Measurements from ENCODE around the gene ABR. TPM values are rescaled to one million over a fixed set of nuclear protein-coding genes. Genes with fewer than 3 reads are reported as not detected.

Gene ABR
- total and polyA plus RNA-seq, 4 experiments from 2014 or later, result 7.2 to 157 (median 86.1) TPM

DNA sequence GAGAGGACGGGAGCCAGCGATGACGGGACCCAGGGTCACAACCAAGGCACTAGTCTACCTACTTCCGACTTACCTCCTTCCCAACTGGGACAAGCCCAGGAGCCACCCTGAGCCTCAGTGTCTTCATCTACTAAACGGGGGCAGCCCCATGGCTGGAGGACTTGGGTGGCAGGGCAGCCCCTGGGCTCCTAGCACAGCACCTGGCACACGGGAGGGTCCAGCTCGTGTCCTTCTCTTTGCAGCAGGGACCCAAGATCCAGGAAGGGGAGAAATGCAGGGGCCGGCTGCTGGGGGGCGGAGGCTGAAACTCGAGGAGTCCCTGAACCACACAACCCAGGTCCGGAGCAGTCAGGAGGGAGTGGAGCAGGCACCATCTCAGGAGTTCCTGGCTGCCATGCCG lies 63.2 kb downstream of the ABR start:
- Mint-ChIP-seq H3K9me3 (no peaks in the 10 kb centered on the region), H3K4me3 (no peak overlapping the region), H3K27ac (peak overlapping the region in 2 of 7 donors; percentile 14 to 23), H3K27me3 (no peaks in the 10 kb centered on the region), H3K4me1 (peaks cover 11 to 24% (median 20%) of the 10 kb centered on the region in 4 donors), H3K36me3 (no peaks in the 10 kb centered on the region)
- no peak for DNase-seq
- peaks cover 12% of the 10 kb centered on the region for H3K4me1 ChIP-seq (ENCODE audit: insufficient read depth, low read length)
- no peak overlapping the region for H3K4me3 ChIP-seq (ENCODE audit: low read length in 2 of 2)
- no peaks in the 10 kb centered on the region for H3K36me3 ChIP-seq (ENCODE audit: insufficient read depth, low read length)
- POLR2A ChIA-PET (ENCODE audit: partially characterized antibody), result interaction anchor here (0.6 kb wide), 1 partner anchor 62 kb away, joined by 3 read pairs; no protein-coding TSS in a partner anchor
- CTCF ChIA-PET (ENCODE audit: partially characterized antibody), result interaction anchor here (1.1 kb wide), 1 partner anchor 71 kb away, joined by 5 read pairs; no protein-coding TSS in a partner anchor
- intact Hi-C loops (cut with micrococcal nuclease), result no loop called here
- H3K27ac ChIP-seq (ENCODE audit: low read depth, low read length), result no peak overlapping the region
- no peaks in the 10 kb centered on the region for H3K27me3 ChIP-seq (ENCODE audit: insufficient read depth, low read length)
- H3K9me3 ChIP-seq (ENCODE audit: control insufficient read depth in 1 of 2, low read length in 2 of 2), result no peaks in the 10 kb centered on the region

DNA sequence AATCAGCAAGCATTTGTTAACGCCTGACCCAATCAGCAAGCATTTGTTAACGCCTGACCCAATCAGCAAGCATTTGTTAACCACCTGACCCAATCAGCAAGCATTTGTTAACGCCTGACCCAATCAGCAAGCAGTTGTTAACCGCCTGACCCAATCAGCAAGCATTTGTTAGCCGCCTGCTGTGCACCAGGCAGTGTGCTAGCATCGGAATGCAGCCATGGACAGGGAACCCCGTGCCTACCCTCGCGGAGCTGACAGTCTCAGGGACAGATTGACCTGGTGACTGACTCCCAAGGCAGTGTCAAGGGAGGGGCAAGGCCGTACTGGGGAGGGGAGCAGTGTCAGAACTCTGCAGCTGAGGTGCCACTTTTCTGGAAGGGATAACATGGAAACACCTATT lies 66.9 kb downstream of the ABR start:
- Mint-ChIP-seq H3K27ac (peak overlapping the region in 3 of 7 donors; percentile 32 to 73 (median 50)), H3K9me3 (no peaks in the 10 kb centered on the region), H3K27me3 (no peaks in the 10 kb centered on the region), H3K4me3 (no peak overlapping the region), H3K36me3 (no peaks in the 10 kb centered on the region), H3K4me1 (peaks cover 18 to 48% (median 33%) of the 10 kb centered on the region in 4 donors)
- Histone ChIP-seq H3K27ac (ENCODE audit: low read depth, low read length) (no peak overlapping the region), H3K4me1 (ENCODE audit: insufficient read depth, low read length) (peaks cover 32% of the 10 kb centered on the region), H3K9me3 (ENCODE audit: control insufficient read depth in 1 of 2, low read length in 2 of 2) (no peaks in the 10 kb centered on the region), H3K36me3 (ENCODE audit: insufficient read depth, low read length) (no peaks in the 10 kb centered on the region), H3K4me3 (ENCODE audit: low read length in 2 of 2) (no peak overlapping the region), H3K27me3 (ENCODE audit: insufficient read depth, low read length) (no peaks in the 10 kb centered on the region)
- intact Hi-C loops (cut with micrococcal nuclease), result no loop called here
- POLR2A ChIA-PET (ENCODE audit: partially characterized antibody), result no interaction called here
- CTCF ChIA-PET (ENCODE audit: partially characterized antibody), result interaction anchor here (0.7 kb wide), 1 partner anchor 782 kb away, joined by 4 read pairs; no protein-coding TSS in a partner anchor
- no peak for DNase-seq

DNA sequence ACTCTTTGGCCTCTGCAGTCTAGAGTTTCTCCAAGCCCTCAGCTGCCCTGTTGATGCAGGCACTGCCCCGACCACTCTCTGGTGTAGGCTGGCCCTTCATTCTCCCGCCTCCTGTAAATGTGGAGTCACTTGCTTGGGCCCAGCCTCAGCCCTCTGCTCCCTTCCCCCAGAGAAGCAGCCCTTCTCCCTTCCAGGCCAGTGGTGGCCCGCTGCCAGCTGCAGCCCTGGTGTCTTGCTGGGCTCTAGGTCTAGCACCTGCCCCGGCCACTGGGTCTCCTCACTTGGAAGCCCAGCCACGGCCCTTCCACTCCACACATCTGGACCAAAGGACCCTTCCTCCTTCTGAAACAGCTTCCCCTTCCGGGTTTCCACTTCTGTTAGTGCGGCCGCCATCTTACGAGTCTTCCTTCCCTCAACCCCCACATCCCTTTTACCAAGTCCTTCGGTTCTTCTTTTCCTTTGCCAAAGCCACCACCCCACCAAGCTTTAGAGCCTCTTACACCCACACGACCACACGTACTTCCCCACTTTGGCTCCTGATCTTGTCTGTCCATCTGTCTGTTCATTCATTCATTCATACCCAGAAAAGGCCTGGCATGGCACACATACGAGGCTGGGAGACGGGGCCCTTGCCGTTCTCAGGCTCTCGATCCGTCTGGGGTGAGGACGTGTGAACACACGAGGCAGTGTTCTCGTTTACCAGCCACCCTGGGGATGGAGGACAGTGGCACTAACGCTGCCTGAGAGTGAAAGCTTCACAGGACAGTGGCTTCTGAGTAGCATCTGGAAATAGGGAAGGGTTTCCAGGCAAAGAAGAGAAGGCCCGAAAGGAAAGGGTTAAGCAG lies 68.0 kb downstream of the ABR start:
- H3K27me3 Mint-ChIP-seq, result no peaks in the 10 kb centered on the region
- H3K27me3 ChIP-seq (ENCODE audit: insufficient read depth, low read length), result no peaks in the 10 kb centered on the region
- no peak for DNase-seq
- H3K36me3 ChIP-seq (ENCODE audit: insufficient read depth, low read length), result no peaks in the 10 kb centered on the region
- CTCF ChIA-PET (ENCODE audit: partially characterized antibody), result no interaction called here
- POLR2A ChIA-PET (ENCODE audit: partially characterized antibody), result no interaction called here
- peak overlapping the region; percentile 13 to 85 (median 45) for H3K27ac Mint-ChIP-seq
- H3K27ac ChIP-seq (ENCODE audit: low read depth, low read length), result no peak overlapping the region
- intact Hi-C loops (cut with micrococcal nuclease), result no loop called here
- H3K4me3 Mint-ChIP-seq, result peak overlapping the region in 7 of 8 donors; percentile 34 to 75 (median 53)
- H3K4me3 ChIP-seq (ENCODE audit: low read length in 2 of 2), result no peak overlapping the region
- H3K9me3 ChIP-seq (ENCODE audit: control insufficient read depth in 1 of 2, low read length in 2 of 2), result no peaks in the 10 kb centered on the region
- peaks cover 22 to 59% (median 43%) of the 10 kb centered on the region in 4 donors for H3K4me1 Mint-ChIP-seq
- peaks cover 36% of the 10 kb centered on the region for H3K4me1 ChIP-seq (ENCODE audit: insufficient read depth, low read length)
- peaks cover 0 to 1% of the 10 kb centered on the region in 2 donors for H3K36me3 Mint-ChIP-seq
- no peaks in the 10 kb centered on the region for H3K9me3 Mint-ChIP-seq

DNA sequence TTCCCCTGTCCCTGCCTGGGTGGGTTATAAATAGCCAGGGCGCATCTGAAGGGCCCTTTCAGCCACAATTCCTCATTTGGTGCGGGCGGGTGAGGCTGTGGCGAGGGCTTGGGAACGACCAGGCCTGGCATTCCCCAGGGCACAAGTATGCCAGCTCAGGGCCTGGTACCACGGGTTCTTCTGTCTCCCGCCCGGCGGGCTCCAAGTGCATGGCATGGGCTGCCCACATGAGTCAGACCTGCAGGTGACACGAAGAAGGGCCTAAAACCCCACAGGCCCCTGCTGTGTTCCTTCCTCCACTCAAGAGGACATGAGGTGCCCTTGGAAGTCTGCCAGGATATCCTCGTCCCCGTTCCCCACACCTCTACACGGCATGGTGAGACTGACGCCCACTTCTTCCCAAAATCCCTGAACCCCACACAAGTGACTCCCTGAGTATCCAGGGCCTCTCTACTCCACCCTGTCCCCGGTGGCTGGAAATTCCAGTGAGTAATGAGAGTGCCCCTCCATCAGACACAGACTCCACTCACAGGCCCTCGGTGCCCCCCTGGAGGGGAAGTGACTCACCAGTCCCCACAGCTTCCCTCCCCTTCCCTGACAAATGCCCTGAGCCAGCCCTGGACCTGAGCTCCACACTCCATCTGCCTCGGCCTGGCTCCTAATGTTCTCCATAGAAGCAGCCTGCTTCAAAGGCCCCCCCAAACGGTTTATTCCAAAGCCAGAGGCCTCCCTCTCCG lies 68.8 kb downstream of the ABR start:
- Histone ChIP-seq H3K27me3 (ENCODE audit: insufficient read depth, low read length) (no peaks in the 10 kb centered on the region), H3K27ac (ENCODE audit: low read depth, low read length) (no peak overlapping the region), H3K36me3 (ENCODE audit: insufficient read depth, low read length) (no peaks in the 10 kb centered on the region), H3K4me1 (ENCODE audit: insufficient read depth, low read length) (peaks cover 36% of the 10 kb centered on the region), H3K9me3 (ENCODE audit: control insufficient read depth in 1 of 2, low read length in 2 of 2) (no peaks in the 10 kb centered on the region), H3K4me3 (ENCODE audit: low read length in 2 of 2) (no peak overlapping the region)
- peak overlapping the region; percentile 34 to 79 (median 48) for H3K4me3 Mint-ChIP-seq
- ChIA-PET POLR2A (ENCODE audit: partially characterized antibody) (interaction anchor here (1.0 to 1.5 kb wide), 3 partner anchors 11 to 14 kb away, joined by 3 to 7 read pairs (median 4); no protein-coding TSS in a partner anchor), CTCF (ENCODE audit: partially characterized antibody) (interaction anchor here (0.6 to 1.3 kb wide), 3 partner anchors 10 to 76 kb away, joined by 3 to 12 read pairs (median 3); no protein-coding TSS in a partner anchor)
- H3K9me3 Mint-ChIP-seq, result no peaks in the 10 kb centered on the region
- peak in 1 of 5 donors; percentile 36 for DNase-seq
- intact Hi-C loops (cut with micrococcal nuclease), result no loop called here
- H3K4me1 Mint-ChIP-seq, result peaks cover 25 to 60% (median 44%) of the 10 kb centered on the region in 4 donors
- H3K36me3 Mint-ChIP-seq, result peaks cover 0 to 3% of the 10 kb centered on the region in 2 donors
- H3K27me3 Mint-ChIP-seq, result no peaks in the 10 kb centered on the region
- peak overlapping the region; percentile 13 to 87 (median 43) for H3K27ac Mint-ChIP-seq

DNA sequence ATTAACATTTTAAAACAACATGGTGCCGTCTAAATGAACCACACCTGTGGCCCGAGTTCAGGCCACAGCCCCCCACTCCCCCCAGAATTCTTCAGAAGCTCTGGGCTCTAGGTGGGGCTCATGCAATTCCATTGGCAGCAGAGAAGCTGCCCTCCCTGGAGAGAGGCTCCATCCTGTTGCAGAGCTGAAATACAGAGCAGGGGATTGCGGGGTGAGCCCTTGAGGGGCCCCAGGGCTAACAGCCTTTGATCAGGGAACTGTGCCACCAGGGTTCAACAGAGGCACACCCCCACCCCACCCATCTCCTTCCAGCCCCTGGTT lies 69.3 kb downstream of the ABR start:
- H3K4me3 Mint-ChIP-seq, result peak overlapping the region; percentile 75 to 90 (median 80)
- peaks cover 0 to 5% of the 10 kb centered on the region in 2 donors for H3K36me3 Mint-ChIP-seq
- H3K36me3 ChIP-seq (ENCODE audit: insufficient read depth, low read length), result no peaks in the 10 kb centered on the region
- no peaks in the 10 kb centered on the region for H3K27me3 ChIP-seq (ENCODE audit: insufficient read depth, low read length)
- H3K27ac Mint-ChIP-seq, result peak overlapping the region in 6 of 7 donors; percentile 53 to 88 (median 82)
- peak in 1 of 5 donors; percentile 9 for DNase-seq
- intact Hi-C loops (cut with micrococcal nuclease), result no loop called here
- H3K4me1 Mint-ChIP-seq, result peaks cover 28 to 61% (median 47%) of the 10 kb centered on the region in 4 donors
- peak overlapping the region; percentile 74 for H3K27ac ChIP-seq (ENCODE audit: low read depth, low read length)
- no peaks in the 10 kb centered on the region for H3K9me3 ChIP-seq (ENCODE audit: control insufficient read depth in 1 of 2, low read length in 2 of 2)
- ChIA-PET CTCF (ENCODE audit: partially characterized antibody) (interaction anchor here (1.0 to 1.3 kb wide), 3 partner anchors 9 to 77 kb away, joined by 3 to 12 read pairs (median 3); no protein-coding TSS in a partner anchor), POLR2A (ENCODE audit: partially characterized antibody) (interaction anchor here (1.0 to 1.5 kb wide), 3 partner anchors 11 to 13 kb away, joined by 3 to 7 read pairs (median 4); no protein-coding TSS in a partner anchor)
- peaks cover 35% of the 10 kb centered on the region for H3K4me1 ChIP-seq (ENCODE audit: insufficient read depth, low read length)
- H3K9me3 Mint-ChIP-seq, result no peaks in the 10 kb centered on the region
- no peaks in the 10 kb centered on the region for H3K27me3 Mint-ChIP-seq
- H3K4me3 ChIP-seq (ENCODE audit: low read length in 2 of 2), result no peak overlapping the region

DNA sequence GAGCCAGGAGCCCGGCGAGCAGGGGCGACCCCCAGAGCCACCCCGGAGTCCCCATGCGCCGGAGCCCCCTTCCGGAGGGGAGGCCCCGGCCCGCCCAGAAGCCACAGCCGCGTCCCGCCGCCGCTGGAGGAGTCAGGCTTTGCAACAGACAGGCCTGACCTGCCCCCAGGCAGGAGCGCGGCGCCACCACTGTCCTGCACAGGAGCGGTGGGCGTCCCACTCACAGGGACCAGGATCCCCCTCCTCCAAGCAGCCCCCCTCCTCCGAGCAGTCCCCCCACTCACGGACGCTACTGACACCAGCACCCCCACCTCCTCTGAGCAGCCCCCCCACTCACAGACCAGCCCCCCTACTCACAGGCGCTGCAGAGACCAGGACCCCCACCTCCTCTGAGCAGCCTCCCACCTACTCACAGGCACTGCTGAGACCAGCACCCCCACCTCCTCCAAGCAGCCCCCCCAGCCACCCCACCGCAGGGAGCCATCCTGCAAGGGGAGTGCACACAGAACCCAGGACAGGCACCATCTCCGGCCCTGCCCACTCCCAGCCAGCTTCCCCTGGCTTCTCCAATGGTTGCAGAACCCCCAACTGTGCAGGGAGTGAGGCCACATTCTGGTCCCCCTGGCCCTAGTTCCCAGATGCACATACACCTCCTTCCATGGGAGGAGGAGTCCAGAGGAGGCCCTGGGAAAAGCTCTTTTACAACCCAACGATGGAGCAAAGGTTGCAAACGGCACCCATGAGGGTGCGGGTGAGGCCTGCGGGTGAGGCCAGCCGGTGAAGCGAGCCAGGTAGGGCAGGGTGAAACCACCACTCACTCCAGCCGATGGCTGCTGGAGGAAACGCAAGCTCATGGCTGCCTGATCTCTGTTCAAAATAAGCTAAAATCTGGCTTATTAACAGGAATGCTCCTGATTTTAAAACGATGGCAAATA lies 69.9 kb downstream of the ABR start:
- Histone ChIP-seq H3K27ac (ENCODE audit: low read depth, low read length) (peak overlapping the region; percentile 74), H3K36me3 (ENCODE audit: insufficient read depth, low read length) (no peaks in the 10 kb centered on the region), H3K4me1 (ENCODE audit: insufficient read depth, low read length) (peaks cover 29% of the 10 kb centered on the region), H3K4me3 (ENCODE audit: low read length in 2 of 2) (peak overlapping the region; percentile 23 to 50), H3K27me3 (ENCODE audit: insufficient read depth, low read length) (no peaks in the 10 kb centered on the region), H3K9me3 (ENCODE audit: control insufficient read depth in 1 of 2, low read length in 2 of 2) (no peaks in the 10 kb centered on the region)
- POLR2A ChIA-PET (ENCODE audit: partially characterized antibody), result interaction anchor here (1.0 to 1.5 kb wide), 3 partner anchors 12 to 13 kb away, joined by 3 to 7 read pairs (median 4); no protein-coding TSS in a partner anchor
- no peaks in the 10 kb centered on the region for H3K27me3 Mint-ChIP-seq
- peaks cover 22 to 55% (median 42%) of the 10 kb centered on the region in 4 donors for H3K4me1 Mint-ChIP-seq
- H3K4me3 Mint-ChIP-seq, result peak overlapping the region; percentile 75 to 90 (median 80)
- H3K36me3 Mint-ChIP-seq, result peaks cover 0 to 5% of the 10 kb centered on the region in 2 donors
- intact Hi-C loops (cut with micrococcal nuclease), result loop anchor here (5.0 kb wide), 2 partner anchors 53 to 287 kb away; no protein-coding TSS in a partner anchor
- CTCF ChIA-PET (ENCODE audit: partially characterized antibody), result interaction anchor here (1.0 to 1.3 kb wide), 3 partner anchors 10 to 78 kb away, joined by 3 to 12 read pairs (median 3); no protein-coding TSS in a partner anchor
- DNase-seq, result peak in 1 of 5 donors; percentile 40
- H3K9me3 Mint-ChIP-seq, result no peaks in the 10 kb centered on the region
- peak overlapping the region; percentile 73 to 88 (median 81) for H3K27ac Mint-ChIP-seq
